Trophoblast cell (in vitro differentiated cells and primary cell): ENCODE data around the gene SPON2.

Experiments
- DNase-seq, 2 donors: peaks; one replicate each; pipeline ENCODE4 v3.0.0-alpha.2; 2016
- H2AFZ ChIP-seq: 2 replicates; pipeline ENCODE4 v1.6.1; 2013; ENCODE audit warnings: low read length, moderate library complexity, mild to moderate bottlenecking; ENCODE audit not compliant: insufficient read depth, poor library complexity
- H2AK5ac ChIP-seq: 2 replicates; pipeline ENCODE4 v1.6.1; 2013; ENCODE audit warnings: mild to moderate bottlenecking, low read length
- H2BK120ac ChIP-seq: 2 replicates; pipeline ENCODE4 v1.6.1; 2013; ENCODE audit warnings: low read length, mild to moderate bottlenecking, moderate library complexity; ENCODE audit not compliant: insufficient read depth, poor library complexity
- H2BK12ac ChIP-seq: 2 replicates; pipeline ENCODE4 v1.6.1; 2013; ENCODE audit warnings: mild to moderate bottlenecking, low read length, moderate library complexity
- H2BK5ac ChIP-seq: 2 replicates; pipeline ENCODE4 v1.6.1; 2013; ENCODE audit warnings: low read length, low read depth, moderate library complexity, mild to moderate bottlenecking; ENCODE audit not compliant: poor library complexity
- H3K14ac ChIP-seq: 2 replicates; pipeline ENCODE4 v1.6.1; 2013; ENCODE audit warnings: mild to moderate bottlenecking, low read length
- H3K18ac ChIP-seq: 2 replicates; pipeline ENCODE4 v1.6.1; 2013; ENCODE audit warnings: mild to moderate bottlenecking, low read length
- H3K23ac ChIP-seq: 2 replicates; pipeline ENCODE4 v1.6.1; 2013; ENCODE audit warnings: low read length
- H3K27ac ChIP-seq: 2 replicates; pipeline ENCODE4 v1.5.1; 2013; ENCODE audit warnings: low read depth, mild to moderate bottlenecking, inconsistent platforms, low read length, moderate library complexity
- H3K27me3 ChIP-seq: 2 replicates; pipeline ENCODE4 v1.6.1; 2013; ENCODE audit warnings: inconsistent platforms, mild to moderate bottlenecking, low read length, moderate library complexity; ENCODE audit not compliant: insufficient read depth
- H3K36me3 ChIP-seq, 2 experiments: 1 replicate in 1 of 2; 2 replicates in 1 of 2; pipeline ENCODE4 v1.6.1; 2013; ENCODE audit warnings: low read length in 2 of 2, mild to moderate bottlenecking in 2 of 2, moderate library complexity in 1 of 2; ENCODE audit not compliant: insufficient read depth in 2 of 2, control insufficient read depth in 1 of 2
- H3K4ac ChIP-seq: 2 replicates; pipeline ENCODE4 v1.6.1; 2013; ENCODE audit warnings: low read depth, mild to moderate bottlenecking, low read length, moderate library complexity
- H3K4me1 ChIP-seq, 2 experiments: 1 replicate in 1 of 2; 2 replicates in 1 of 2; pipeline ENCODE4 v1.6.1; 2013; ENCODE audit warnings: low read length in 2 of 2, mild to moderate bottlenecking in 2 of 2, moderate library complexity in 1 of 2; ENCODE audit not compliant: insufficient read depth in 2 of 2, control insufficient read depth in 1 of 2
- H3K4me2 ChIP-seq: 2 replicates; pipeline ENCODE4 v1.6.1; 2013; ENCODE audit warnings: inconsistent platforms, mild to moderate bottlenecking, low read length, moderate library complexity
- H3K4me3 ChIP-seq: 2 replicates; pipeline ENCODE4 v1.5.1; 2013; ENCODE audit warnings: mild to moderate bottlenecking, low read depth, low read length, inconsistent platforms
- H3K79me1 ChIP-seq: one replicate; pipeline ENCODE4 v1.6.1; 2013; ENCODE audit warnings: low read length
- H3K79me2 ChIP-seq: 2 replicates; pipeline ENCODE4 v1.6.1; 2013; ENCODE audit warnings: low read length, mild to moderate bottlenecking; ENCODE audit not compliant: control insufficient read depth, insufficient read depth, poor library complexity
- H3K9ac ChIP-seq: 2 replicates; pipeline ENCODE4 v1.6.1; 2013; ENCODE audit warnings: mild to moderate bottlenecking, low read length
- H3K9me3 ChIP-seq: 2 replicates; pipeline ENCODE4 v1.6.1; 2013; ENCODE audit warnings: low read depth, mild to moderate bottlenecking, control low read depth, inconsistent platforms, low read length; ENCODE audit not compliant: insufficient read depth
- H4K12ac ChIP-seq: 2 replicates; pipeline ENCODE4 v1.6.1; 2013; ENCODE audit warnings: low read depth, mild to moderate bottlenecking, low read length, moderate library complexity
- H4K8ac ChIP-seq: 2 replicates; pipeline ENCODE4 v1.6.1; 2013; ENCODE audit warnings: low read depth, mild to moderate bottlenecking, low read length, moderate library complexity
- H4K91ac ChIP-seq: one replicate; pipeline ENCODE4 v1.6.1; 2013; ENCODE audit warnings: low read depth, mild to moderate bottlenecking, low read length, moderate library complexity
- WGBS: extraction: QIAGEN DNeasy Blood & Tissue Kit; methylation state at CpG from one replicate; pipeline ENCODE4 v1.1.7; 2013; ENCODE audit warnings: missing lambda C conversion rate; ENCODE audit not compliant: insufficient read length, insufficient coverage; ENCODE audit errors: extremely low coverage; 5-methylcytosine and 5-hydroxymethylcytosine counted together

Gene SPON2

GRCh38 chr4:1193206-1194009 is 21.0 kb upstream of the SPON2 start:
- 100% methylated on average over 9 of the region's 28 CpGs for WGBS
- no peak overlapping the region for H2AFZ ChIP-seq
- H3K79me1 ChIP-seq = no peaks in the 10 kb centered on the region
- H3K4me2 ChIP-seq = no peak overlapping the region
- no peak overlapping the region for H4K8ac ChIP-seq
- H2BK5ac ChIP-seq = no peak overlapping the region
- no peak overlapping the region for H3K23ac ChIP-seq
- no peak overlapping the region for H3K18ac ChIP-seq
- no peak overlapping the region for H4K91ac ChIP-seq
- no peak overlapping the region for H4K12ac ChIP-seq
- no peak overlapping the region for H3K9ac ChIP-seq
- peaks cover 5% of the 10 kb centered on the region for H3K9me3 ChIP-seq
- no peak overlapping the region for H3K14ac ChIP-seq
- no peak overlapping the region for H2BK120ac ChIP-seq
- H3K79me2 ChIP-seq = no peaks in the 10 kb centered on the region
- no peaks in the 10 kb centered on the region for H3K4me1 ChIP-seq
- no peaks in the 10 kb centered on the region for H3K27me3 ChIP-seq
- H2BK12ac ChIP-seq = no peak overlapping the region
- no peak for DNase-seq
- H3K4me3 ChIP-seq = no peak overlapping the region
- no peaks in the 10 kb centered on the region for H3K36me3 ChIP-seq
- no peak overlapping the region for H2AK5ac ChIP-seq
- H3K27ac ChIP-seq = no peak overlapping the region
- H3K4ac ChIP-seq = no peak overlapping the region

GRCh38 chr4:1192493-1193205 is 20.3 kb upstream of the SPON2 start:
- no peaks in the 10 kb centered on the region for H3K79me1 ChIP-seq
- no peak overlapping the region for H3K27ac ChIP-seq
- H3K4me1 ChIP-seq = no peaks in the 10 kb centered on the region
- H2AK5ac ChIP-seq = no peak overlapping the region
- no peak overlapping the region for H2BK12ac ChIP-seq
- H2BK120ac ChIP-seq = no peak overlapping the region
- no peak overlapping the region for H4K8ac ChIP-seq
- H3K18ac ChIP-seq = no peak overlapping the region
- no peaks in the 10 kb centered on the region for H3K79me2 ChIP-seq
- no peak overlapping the region for H3K4ac ChIP-seq
- H3K4me3 ChIP-seq = no peak overlapping the region
- no CpG with 5 or more reads among the region's 13 CpGs for WGBS
- no peak overlapping the region for H2AFZ ChIP-seq
- H4K12ac ChIP-seq = no peak overlapping the region
- no peak overlapping the region for H3K4me2 ChIP-seq
- H3K23ac ChIP-seq = no peak overlapping the region
- H2BK5ac ChIP-seq = no peak overlapping the region
- no peaks in the 10 kb centered on the region for H3K27me3 ChIP-seq
- H3K9ac ChIP-seq = no peak overlapping the region
- peaks cover 5% of the 10 kb centered on the region for H3K9me3 ChIP-seq
- no peak overlapping the region for H4K91ac ChIP-seq
- H3K14ac ChIP-seq = no peak overlapping the region
- DNase-seq = no peak
- H3K36me3 ChIP-seq = no peaks in the 10 kb centered on the region

- Histone ChIP-seq H3K9ac (no peak overlapping the region), H3K9me3 (peaks cover 5% of the 10 kb centered on the region)
- WGBS = no CpG with 5 or more reads among the region's 4 CpGs
Observed at GRCh38 chr4:1192091-1192492, 19.7 kb upstream of the SPON2 start.

GRCh38 chr4:1191621-1192020 is 19.2 kb upstream of the SPON2 start:
- no peak for DNase-seq
- no peak overlapping the region for H3K18ac ChIP-seq
- no peaks in the 10 kb centered on the region for H3K27me3 ChIP-seq
- H3K4ac ChIP-seq = no peak overlapping the region
- peak overlapping the region; percentile 21 for H2AFZ ChIP-seq
- H2BK5ac ChIP-seq = no peak overlapping the region
- H3K4me3 ChIP-seq = no peak overlapping the region
- H3K23ac ChIP-seq = no peak overlapping the region
- H2BK120ac ChIP-seq = no peak overlapping the region
- no CpG with 5 or more reads among the region's 5 CpGs for WGBS
- no peak overlapping the region for H2BK12ac ChIP-seq
- H3K79me2 ChIP-seq = no peaks in the 10 kb centered on the region
- no peaks in the 10 kb centered on the region for H3K79me1 ChIP-seq
- H3K36me3 ChIP-seq = no peaks in the 10 kb centered on the region
- no peak overlapping the region for H3K27ac ChIP-seq
- no peak overlapping the region for H3K4me2 ChIP-seq
- H3K14ac ChIP-seq = no peak overlapping the region
- H3K9me3 ChIP-seq = peaks cover 5% of the 10 kb centered on the region
- H4K8ac ChIP-seq = no peak overlapping the region
- H3K9ac ChIP-seq = no peak overlapping the region
- H3K4me1 ChIP-seq = no peaks in the 10 kb centered on the region
- no peak overlapping the region for H4K91ac ChIP-seq
- H4K12ac ChIP-seq = no peak overlapping the region
- H2AK5ac ChIP-seq = no peak overlapping the region

More at GRCh38 chr4:1192091-1192492, 19.7 kb upstream of the SPON2 start:
- no peak overlapping the region for H3K27ac ChIP-seq
- no peaks in the 10 kb centered on the region for H3K27me3 ChIP-seq
- H3K79me2 ChIP-seq = no peaks in the 10 kb centered on the region
- no peak overlapping the region for H2BK5ac ChIP-seq
- H3K18ac ChIP-seq = no peak overlapping the region
- H4K12ac ChIP-seq = no peak overlapping the region
- no peak overlapping the region for H3K4me3 ChIP-seq
- no peak overlapping the region for H4K91ac ChIP-seq
- no peak overlapping the region for H2BK12ac ChIP-seq
- H2AK5ac ChIP-seq = no peak overlapping the region
- H3K4ac ChIP-seq = no peak overlapping the region
- no peak overlapping the region for H4K8ac ChIP-seq
- no peak overlapping the region for H3K4me2 ChIP-seq
- no peak overlapping the region for H3K14ac ChIP-seq
- H2AFZ ChIP-seq = peak overlapping the region; percentile 21
- H3K36me3 ChIP-seq = no peaks in the 10 kb centered on the region
- no peaks in the 10 kb centered on the region for H3K79me1 ChIP-seq
- H3K4me1 ChIP-seq = no peaks in the 10 kb centered on the region
- no peak for DNase-seq
- no peak overlapping the region for H3K23ac ChIP-seq
- no peak overlapping the region for H2BK120ac ChIP-seq
